Measurements from ENCODE around the gene BLZF1.
"Not testable (repeated sequence)": the region's sequence is repeated elsewhere in the genome, so short reads cannot be mapped to it uniquely, and the experiment has no call there.

Gene BLZF1

DNA sequence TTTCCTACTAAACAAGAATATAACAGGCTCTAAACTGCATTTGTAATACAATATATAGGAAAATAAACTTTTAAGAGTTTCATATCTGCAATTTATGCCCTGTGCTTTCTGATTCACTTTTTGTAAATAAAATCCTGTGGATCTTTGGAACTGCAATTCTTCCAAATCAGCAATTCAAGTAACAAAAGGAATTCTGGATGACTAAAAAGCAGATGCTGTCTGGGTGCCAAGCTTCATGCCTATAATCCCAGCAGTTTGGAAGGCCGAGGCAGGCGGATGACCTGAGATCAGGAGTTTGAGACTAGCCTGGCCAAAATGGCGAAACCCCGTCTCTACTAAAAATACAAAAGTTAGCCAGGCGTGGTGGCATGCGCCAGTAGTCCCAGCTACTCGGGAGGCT lies 6.7 kb upstream of the BLZF1 start:
- DNase-seq = no peak

DNA sequence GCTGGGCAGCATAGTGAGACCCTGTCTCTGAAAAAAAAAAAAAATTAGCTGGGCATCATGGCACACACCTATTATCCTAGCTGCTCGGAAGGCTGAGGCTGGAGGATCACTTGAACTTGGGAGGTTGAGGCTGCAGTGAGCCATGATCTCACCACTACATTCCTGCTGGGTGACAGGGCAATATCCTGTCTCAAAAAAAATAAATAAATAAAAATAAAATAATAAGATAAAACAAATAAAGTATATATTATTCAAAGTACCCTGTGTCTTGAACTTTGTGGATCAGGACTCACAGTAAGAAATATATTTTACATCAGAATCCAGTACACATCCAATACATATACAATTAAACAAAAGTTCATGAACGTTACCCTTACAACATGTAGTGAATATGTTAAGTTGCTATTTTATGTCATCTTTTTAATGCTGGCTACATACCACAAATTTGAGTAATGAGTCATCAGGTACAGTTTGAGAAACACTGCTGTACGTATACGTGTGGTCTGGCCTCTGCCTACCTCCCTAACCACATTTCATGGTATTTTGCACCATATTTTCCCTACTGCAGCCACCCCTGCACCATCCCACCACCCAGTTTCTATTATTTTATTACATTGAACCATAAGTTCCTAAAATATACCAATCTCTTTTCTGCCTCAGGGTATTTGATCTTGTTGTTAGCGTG lies 4.8 kb upstream of the BLZF1 start:
- DNase-seq = no peak

DNA sequence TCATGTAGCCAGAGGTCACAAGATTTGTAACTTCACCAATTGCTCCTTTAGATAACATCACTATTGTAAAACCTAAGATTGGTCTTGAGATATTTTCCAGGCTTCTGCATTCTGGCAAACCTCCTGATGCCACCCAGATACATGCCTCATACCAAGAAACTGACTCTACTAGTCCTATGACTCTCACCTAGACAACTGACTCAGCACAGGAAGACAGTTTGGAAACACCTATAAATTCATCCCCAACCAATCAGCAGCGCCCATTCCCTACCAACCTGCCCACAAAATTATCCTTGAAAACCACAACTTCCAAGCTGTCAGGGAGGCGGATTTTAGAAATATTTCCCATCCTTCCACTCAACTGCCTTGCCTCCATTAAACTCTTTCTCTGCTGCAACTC lies 3.0 kb upstream of the BLZF1 start:
- DNase-seq = no peak

DNA sequence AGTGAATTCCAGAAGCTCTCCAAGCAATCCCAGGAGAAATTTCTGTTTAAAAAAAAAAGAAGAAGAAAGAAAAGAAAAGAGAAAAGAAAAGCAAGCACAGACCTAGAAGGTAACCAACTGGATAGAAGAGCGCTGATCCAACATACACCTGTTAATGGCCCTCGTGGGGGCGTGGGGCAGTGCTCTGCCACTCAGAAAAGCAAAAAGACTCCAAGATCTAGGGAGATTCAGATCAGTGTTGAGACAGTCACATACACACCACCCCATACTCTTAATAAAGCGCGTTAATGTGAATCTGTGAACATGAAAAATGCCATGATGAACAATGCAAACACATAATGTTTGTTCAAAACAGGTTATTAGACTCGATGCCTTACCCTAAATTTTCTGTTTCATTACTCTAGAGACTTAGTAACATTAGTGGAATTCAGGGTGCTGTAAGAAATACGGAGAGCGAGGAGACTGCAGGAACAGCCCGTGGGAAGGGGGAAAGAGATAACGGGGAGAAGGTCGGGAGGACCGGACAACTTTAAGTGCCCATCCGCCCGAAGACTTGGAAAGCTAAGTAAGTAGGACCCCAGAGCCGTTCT lies 804 bp upstream of the BLZF1 start:
- no peak for DNase-seq

DNA sequence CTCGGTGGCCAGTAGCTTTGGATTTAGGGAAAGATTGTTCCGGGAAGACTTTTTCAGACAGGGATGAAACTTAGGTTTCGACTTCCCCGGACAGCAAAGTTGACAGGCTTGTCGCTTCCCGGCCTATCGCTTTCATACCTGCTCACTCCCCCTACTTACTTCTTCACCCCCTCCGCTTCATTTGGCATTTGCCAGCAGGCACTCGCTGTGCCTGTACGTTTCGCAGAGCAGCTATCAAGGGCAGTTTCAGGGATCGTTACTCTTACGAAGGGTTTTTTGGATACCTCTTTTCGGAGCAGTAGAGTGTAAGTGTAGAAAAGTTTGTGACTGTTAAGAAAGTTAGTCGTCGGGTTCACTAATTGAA lies 393 bp downstream of the BLZF1 start:
- no peak for DNase-seq

DNA sequence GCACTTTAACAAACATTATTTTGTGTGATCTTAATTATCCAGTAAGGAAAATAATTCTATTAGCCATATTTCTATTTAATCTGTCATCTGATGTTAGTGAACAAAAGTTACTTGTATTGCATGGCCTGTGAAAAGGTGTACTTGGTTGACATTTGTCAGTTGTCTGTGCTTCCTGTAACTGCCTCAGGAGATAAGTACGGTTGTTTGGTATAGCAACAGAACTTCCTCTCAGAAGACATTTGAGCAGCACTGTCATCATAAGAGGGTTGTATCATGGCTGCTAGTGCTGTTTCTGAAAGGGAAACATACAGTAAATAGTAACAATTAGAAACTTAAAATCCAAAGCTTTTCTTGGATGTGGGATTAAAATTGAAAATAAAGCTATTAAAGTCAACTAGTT lies 3.4 kb downstream of the BLZF1 start:
- no peak for DNase-seq

DNA sequence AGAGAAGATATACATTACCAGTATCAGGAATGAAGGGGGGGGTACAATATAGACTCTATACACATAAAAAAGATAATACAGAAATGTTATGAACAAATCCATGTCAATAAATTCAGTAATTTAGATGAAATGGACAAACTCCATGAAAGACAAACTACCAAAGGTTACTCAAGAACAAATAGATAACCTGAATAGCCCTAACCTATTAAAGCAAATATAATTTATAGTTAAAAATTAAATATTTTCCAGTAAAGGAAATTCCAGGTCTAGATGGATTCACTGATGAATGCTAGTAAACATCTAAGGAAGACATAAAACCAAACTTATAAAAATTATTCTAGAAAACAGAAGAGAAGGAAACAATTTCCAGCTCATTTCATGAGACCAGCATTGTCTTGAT lies 13.2 kb downstream of the BLZF1 start:
- DNase-seq = no peak

DNA sequence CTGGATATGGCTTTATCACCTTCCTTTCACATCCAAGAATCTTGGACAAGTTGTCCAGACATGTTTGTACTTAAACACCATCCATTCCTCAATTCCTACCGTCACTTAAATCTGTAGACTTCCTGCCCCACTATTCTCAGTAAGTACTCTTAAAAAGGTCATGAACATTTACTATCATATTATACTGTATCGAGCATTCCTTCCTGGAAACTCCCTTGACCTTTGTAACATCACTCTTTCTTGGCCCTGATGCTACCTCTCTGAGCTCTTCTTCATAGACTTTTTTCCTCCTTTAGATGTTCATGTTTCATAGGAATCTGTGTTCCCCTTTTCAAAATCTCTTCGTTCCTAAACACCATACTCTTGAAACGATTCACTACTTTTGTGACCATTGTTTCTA lies 15.5 kb downstream of the BLZF1 start:
- DNase-seq = no peak

DNA sequence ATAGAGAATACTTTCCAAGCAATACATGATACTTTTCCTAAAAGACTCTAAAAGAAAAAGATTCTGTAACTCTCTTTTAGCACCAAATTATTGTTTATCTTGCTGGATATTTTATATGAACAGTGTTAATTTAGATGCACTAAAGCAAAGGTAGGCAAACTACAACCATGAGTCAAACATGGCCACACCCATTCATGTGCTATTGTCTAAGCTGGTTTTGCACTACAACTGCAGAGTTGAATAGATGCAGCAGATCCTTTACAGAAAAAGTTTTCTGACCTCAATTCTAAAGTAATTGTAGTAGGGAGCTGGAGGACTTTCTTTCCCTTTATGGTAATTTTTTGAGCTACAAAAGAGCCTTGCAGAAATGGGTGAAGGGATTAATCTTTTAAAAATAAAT lies 19.4 kb downstream of the BLZF1 start:
- DNase-seq = no peak

DNA sequence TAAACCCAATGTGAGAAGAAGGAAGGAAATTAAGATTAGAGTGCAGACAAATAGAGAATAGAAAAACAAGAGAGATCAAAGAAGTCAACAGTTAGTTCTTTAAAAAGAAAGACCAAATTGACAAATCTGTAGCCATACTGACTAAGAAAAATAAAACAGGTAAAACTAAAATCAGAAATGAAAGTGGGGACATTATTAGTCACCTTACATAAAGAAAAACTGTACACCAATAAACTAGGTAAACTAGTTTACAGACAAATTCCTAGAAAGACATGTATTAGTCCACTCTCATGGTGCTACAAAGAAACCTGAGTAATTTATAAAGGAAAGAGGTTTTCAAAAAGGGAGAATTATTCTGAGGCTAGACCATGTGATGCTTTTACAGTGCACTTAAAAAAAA lies 22.3 kb downstream of the BLZF1 start:
- DNase-seq = no peak

DNA sequence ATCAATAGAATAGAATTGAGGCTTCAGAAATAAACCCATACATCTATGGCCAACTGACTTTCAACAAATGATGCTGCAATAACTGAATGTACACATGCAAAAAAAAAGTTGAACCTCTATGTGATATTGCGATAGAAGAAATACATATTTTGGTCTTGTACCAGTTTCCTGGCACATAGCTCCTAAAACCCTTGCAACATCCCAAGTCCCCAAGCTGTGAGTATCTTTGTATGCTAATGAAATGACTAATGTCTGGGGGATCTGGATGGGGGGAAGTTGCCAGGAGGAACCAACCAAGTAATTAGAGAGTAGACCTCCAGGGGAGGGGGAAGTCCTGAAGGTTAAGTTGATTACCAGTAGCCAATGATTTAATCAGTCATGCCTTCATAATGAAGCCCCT lies 24.4 kb downstream of the BLZF1 start:
- DNase-seq = no peak

DNA sequence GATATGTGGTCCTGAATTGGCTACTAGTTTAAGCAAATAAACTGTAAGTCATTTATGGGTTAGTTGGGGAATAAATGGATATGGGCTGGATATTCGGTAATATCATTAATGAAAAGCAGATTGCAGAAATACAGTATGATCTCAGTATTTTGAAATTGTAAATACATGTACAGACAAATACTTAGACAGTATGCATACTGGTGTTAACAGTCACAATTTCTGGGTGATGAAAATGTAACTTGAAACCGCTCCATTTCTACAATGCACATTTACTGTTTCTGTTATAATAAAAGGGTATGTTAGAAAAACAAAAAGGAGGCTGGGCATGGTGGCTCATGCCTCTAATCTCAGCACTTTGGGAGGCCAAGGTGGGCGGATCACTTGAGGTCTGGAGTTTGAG lies 28.0 kb downstream of the BLZF1 start:
- DNase-seq = no peak

DNA sequence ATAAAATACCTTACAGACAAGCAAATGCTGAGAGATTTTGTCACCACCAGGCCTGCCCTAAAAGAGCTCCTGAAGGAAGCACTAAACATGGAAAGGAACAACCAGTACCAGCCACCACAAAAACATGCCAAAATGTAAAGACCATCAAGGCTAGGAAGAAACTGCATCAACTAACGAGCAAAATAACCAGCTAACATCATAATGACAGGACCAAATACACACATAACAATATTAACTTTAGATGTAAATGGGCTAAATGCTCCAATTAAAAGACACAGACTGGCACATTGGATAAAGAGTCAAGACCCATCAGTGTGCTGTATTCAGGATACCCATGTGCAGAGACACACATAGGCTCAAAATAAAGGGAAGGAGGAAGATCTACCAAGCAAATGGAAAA lies 34.6 kb downstream of the BLZF1 start:
- DNase-seq = not testable (repeated sequence)

DNA sequence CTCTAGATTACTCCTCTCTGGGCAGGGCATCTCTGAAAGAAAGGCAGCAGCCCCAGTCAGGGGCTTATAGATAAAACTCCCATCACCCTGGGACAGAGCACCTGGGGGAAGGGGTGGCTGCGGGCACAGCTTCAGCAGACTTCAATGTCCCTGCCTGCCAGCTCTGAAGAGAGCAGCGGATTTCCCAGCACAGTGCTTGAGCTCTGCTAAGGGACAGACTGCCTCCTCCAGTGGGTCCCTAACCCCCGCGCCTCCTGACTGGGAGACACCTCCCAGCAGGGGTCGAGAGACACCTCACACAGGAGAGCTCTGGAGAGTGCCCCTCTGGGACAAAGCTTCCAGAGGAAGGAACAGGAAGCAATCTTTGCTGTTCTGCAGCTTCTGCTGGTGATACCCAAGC lies 40.3 kb downstream of the BLZF1 start:
- not testable (repeated sequence) for DNase-seq

DNA sequence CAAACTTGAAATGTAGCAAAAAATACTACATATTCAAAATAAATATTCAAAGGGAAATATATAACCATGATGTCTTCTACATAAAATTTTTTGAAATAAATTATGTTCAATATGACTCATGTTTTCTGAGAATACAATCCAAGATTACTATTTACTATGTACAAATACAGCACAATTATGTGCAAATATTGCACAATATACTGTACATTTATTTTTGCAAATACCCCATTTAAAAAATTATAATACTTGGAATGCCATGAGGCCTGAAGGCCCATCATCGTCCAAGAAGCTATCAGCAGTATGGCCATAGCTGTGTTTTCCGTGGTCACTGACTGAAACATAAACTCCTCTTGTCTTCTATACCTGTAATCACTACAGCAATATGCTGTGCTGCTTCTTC lies 47.0 kb downstream of the BLZF1 start:
- DNase-seq = no peak

DNA sequence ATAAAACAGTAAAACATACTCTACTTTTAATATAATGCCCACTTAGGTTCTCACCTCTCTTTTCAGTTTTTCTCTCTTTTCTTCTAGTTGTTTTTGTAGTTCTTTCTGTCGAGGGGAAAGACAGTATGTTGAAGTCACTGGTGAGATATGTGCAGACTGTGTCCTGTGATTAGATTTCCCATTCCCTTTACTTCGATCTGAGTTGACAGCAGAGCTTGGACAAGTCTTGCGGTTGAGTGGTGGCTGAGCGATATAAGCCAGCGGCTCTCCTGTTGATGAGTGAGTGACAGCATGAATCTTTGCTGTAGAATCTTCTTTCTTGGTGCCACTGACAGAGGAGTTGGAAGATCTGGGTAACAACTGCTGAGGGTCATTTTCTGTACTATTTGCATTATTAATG lies 53.3 kb downstream of the BLZF1 start:
- DNase-seq = no peak

DNA sequence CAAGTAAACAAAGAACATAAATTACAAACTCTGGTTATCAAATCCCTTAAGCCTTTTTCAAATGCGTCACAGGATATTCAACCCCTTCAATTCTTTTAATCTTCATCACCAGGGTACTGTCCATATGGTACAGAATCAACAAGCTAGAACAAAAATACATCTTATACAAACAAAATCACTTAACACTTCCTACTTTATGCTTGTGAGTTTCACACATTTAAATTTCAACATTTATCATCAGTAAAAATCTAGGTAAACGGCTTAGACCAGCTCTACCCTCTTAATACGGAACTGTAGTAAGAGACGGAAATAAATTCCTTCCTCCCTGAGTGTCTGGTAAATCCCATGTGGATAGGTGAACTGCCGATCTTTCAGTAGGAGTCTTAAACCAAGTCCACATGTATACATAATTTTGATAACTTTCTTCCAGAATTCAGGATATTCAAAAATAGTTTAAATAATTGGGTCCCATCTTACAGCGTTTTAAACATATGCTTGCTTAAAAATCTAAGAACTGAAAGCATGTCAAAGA lies 58.2 kb downstream of the BLZF1 start:
- no peak for DNase-seq

DNA sequence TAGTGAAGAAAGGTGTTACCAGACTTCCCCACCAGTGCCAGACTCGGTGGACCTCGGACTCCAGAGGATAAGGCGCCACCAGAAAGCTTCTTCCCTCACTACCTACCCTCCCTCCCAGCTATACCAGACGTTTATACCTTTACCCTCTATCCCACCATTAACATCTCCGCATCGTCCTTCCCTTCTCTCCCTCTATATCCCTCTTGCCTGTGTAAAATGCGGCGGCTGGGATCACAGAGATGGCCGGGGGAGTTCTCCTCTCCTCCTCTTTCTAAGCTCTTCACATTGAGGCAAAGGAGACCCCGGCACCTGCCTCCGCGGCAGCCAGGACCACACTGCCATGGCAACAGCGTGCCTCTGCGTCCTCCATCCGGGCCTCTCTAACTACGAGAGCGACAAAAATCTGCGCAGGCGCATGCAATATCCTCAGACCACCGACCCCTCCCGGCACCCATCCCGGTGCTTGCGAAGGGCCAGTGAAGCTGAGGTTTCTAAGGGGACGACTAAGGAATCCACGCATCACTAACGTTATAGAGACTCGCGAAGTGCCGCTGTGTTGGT lies 59.2 kb downstream of the BLZF1 start, which contains the start of gene CCDC181:
CCDC181 (minus strand) TSS at position 394 of the 561 bp plus-strand sequence. CDS start 2,547 bp downstream, outside the sequence.
- DNase-seq = no peak
